Measurements from ENCODE around the gene ZNF853.

- TF ChIP-seq CTCF (conservative IDR thresholded peaks at IDR 0.05) = no peak
- TF ChIP-seq EZH2 (IDR thresholded peaks at IDR 0.05; ENCODE audit: low read depth) = no peak
Measured at GRCh38 chr7:6623589-6624245, 8.3 kb downstream of the ZNF853 start.
